ENCODE measurements around the gene CD151. TPM values are rescaled to one million over a fixed set of nuclear protein-coding genes. Genes with fewer than 3 reads are reported as not detected.
A peak's percentile ranks its signal among the peaks of the same experiment; 100 is the strongest.

The CD151 gene
- total RNA-seq, 2 donors from 2014 or later, result 371 to 396 TPM

DNA sequence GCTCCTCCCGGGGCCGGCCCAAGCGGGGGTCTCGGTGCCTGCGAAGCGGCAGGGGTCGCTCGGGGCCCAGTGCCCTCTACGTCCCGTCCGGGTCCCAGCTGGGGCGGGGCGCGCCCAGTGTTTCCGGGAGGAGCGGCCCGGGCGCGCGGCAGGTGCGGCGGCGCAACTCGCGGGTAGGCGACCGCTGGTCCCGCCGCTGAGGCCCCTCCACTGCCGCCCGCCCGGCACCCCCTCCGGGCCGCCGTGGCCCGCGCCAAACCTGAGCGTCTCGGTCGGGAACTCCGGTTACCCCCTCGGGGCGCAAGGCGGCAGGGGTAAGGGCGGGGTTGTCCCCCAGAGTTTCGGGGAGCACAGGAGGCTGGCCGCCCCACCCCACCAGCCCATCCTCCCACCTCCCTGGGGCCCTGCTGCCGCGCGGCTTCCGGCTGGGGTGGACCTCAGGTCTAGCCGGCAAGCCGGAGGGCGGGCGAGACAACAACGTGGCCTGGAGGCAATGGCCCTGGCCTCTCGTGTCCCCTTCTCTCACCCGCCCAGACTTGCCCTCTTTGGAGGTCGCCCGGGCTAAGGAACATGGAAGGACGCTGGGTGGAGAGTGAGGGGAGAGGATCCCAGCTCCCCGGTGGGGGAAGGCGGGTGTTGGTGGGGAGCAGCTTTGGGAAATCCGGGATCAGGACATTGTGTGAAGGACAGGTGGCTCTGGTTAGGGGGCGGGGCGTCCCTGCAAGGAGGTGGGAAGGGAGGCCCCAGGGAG is 5.4 kb upstream of the CD151 start:
- peak; percentile 64 for DNase-seq
- Histone ChIP-seq H3K9ac (ENCODE audit: low read depth in 2 of 2, low read length in 2 of 2) (peak overlapping the region; percentile 84 to 90), H3K9me3 (no peaks in the 10 kb centered on the region), H3K27ac (peak overlapping the region; percentile 93), H3K36me3 (peaks cover 7% of the 10 kb centered on the region), H3K4me3 (peak overlapping the region; percentile 41), H3K4me1 (peaks cover 36% of the 10 kb centered on the region), H3K27me3 (peaks cover 18% of the 10 kb centered on the region)
- TF ChIP-seq, protein P1, sequence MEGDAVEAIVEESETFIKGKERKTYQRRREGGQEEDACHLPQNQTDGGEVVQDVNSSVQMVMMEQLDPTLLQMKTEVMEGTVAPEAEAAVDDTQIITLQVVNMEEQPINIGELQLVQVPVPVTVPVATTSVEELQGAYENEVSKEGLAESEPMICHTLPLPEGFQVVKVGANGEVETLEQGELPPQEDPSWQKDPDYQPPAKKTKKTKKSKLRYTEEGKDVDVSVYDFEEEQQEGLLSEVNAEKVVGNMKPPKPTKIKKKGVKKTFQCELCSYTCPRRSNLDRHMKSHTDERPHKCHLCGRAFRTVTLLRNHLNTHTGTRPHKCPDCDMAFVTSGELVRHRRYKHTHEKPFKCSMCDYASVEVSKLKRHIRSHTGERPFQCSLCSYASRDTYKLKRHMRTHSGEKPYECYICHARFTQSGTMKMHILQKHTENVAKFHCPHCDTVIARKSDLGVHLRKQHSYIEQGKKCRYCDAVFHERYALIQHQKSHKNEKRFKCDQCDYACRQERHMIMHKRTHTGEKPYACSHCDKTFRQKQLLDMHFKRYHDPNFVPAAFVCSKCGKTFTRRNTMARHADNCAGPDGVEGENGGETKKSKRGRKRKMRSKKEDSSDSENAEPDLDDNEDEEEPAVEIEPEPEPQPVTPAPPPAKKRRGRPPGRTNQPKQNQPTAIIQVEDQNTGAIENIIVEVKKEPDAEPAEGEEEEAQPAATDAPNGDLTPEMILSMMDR (IDR thresholded peaks at IDR 0.05), result no peak
- intact Hi-C loops (cut with DNase I), result no loop called here

DNA sequence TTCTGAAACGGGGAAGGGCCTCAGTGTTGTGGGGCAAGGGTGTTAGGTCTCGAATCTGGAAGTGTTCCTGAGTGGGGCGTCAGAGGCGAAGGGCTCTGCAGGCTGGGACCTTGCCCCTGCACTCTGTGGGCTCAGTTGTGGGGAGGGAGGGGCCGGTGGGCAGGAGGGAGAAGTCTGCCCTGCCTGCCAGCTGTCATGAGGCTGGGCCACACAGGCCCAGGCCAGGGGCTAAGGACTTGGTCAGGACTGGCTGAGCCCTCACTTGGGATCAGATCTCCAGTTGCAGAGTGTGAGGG is 4.9 kb upstream of the CD151 start, which contains the start of gene CRACR2B:
Gene CRACR2B (plus strand): TSS at position 23 of the 296 bp plus-strand sequence. CDS start 689 bp downstream, outside the sequence.
- peak within 1 kb of the TSS; percentile 93 for H3K27ac ChIP-seq
- intact Hi-C loops (cut with DNase I), result no loop called here
- DNase-seq, result peak; percentile 77
- H3K36me3 ChIP-seq, result peaks cover 7% of the 10 kb centered on the region
- peaks cover 18% of the 10 kb centered on the region for H3K27me3 ChIP-seq
- TF ChIP-seq, protein P1 (IDR thresholded peaks at IDR 0.05), result no peak
- peak within 1 kb of the TSS; percentile 84 to 90 for H3K9ac ChIP-seq (ENCODE audit: low read depth in 2 of 2, low read length in 2 of 2)
- peak within 1 kb of the TSS; percentile 41 for H3K4me3 ChIP-seq
- peaks cover 39% of the 10 kb centered on the region for H3K4me1 ChIP-seq
- H3K9me3 ChIP-seq, result no peaks in the 10 kb centered on the region

DNA sequence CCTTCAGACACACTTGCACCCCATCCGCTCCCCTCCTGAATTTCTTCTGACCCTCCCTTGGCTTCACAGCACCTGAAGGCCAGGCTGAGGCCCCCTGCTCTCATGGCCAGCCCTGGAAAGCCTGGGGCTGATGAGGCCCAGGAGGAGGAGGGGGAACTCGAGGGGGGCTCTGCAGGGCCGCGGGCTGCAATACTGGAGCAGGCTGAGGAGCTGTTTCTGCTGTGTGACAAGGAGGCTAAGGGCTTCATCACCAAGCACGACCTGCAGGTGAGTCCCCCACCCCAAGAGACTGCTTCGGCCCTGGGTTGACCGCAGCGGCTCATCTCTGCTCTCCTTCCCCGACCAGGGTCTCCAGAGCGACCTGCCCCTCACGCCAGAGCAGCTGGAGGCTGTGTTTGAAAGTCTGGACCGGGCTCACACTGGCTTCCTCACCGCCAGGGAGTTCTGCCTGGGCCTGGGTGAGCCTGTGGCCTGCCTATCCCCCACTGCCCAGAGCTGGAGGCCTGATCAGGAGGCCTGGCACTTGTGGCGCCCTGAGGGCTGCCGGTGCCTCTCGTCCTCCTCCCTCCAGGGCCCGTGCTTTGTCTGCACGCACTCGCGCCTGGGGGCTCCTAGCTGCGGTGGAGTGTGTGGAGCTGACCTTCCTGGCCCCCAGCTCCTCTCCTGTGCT is 4.1 kb upstream of the CD151 start:
- Histone ChIP-seq H3K36me3 (peaks cover 7% of the 10 kb centered on the region), H3K27ac (peak overlapping the region; percentile 93), H3K9me3 (no peaks in the 10 kb centered on the region), H3K9ac (ENCODE audit: low read depth in 2 of 2, low read length in 2 of 2) (peak overlapping the region; percentile 55 to 90), H3K27me3 (peaks cover 18% of the 10 kb centered on the region), H3K4me1 (peaks cover 39% of the 10 kb centered on the region), H3K4me3 (no peak overlapping the region)
- intact Hi-C loops (cut with DNase I), result no loop called here
- TF ChIP-seq, protein P1 (IDR thresholded peaks at IDR 0.05), result no peak
- no peak for DNase-seq

DNA sequence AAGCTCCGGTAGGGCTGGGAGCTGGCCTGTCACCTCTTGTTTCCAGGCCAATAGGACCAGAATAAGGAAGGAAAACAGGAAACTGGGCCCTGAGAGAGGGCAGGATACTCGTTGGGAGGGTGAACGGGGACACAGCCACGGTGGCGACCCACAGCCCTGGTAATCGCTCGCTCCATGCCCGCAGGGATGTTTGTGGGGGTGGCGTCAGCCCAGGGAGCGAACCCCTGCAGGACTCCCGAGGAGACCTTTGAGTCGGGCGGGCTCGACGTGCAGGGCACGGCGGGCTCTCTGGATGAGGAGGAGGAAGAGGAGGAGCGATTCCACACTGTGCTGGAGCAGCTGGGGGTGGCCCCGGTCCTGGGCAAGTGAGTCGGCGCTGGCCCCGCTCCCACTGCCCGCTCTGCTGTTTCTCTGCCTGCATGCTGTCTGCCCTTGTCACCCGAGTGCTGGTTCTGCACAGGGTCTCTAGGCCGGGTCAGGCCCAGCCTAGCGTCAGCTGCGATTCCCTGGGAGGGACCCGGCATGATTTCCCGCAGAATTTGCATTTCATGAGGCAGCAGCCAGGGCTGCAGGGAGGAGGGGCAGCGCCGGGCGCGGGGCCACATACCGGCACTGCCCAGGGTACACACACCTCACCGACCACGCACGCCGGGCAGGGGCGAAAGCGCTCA is 3.4 kb upstream of the CD151 start:
- H3K27ac ChIP-seq, result peak overlapping the region; percentile 93
- H3K9me3 ChIP-seq, result no peaks in the 10 kb centered on the region
- H3K27me3 ChIP-seq, result peaks cover 18% of the 10 kb centered on the region
- peak overlapping the region; percentile 8 for H3K4me3 ChIP-seq
- DNase-seq, result peak; percentile 58
- peak overlapping the region; percentile 55 to 90 for H3K9ac ChIP-seq (ENCODE audit: low read depth in 2 of 2, low read length in 2 of 2)
- intact Hi-C loops (cut with DNase I), result no loop called here
- peaks cover 5% of the 10 kb centered on the region for H3K36me3 ChIP-seq
- TF ChIP-seq, protein P1 (IDR thresholded peaks at IDR 0.05), result no peak
- peaks cover 40% of the 10 kb centered on the region for H3K4me1 ChIP-seq

DNA sequence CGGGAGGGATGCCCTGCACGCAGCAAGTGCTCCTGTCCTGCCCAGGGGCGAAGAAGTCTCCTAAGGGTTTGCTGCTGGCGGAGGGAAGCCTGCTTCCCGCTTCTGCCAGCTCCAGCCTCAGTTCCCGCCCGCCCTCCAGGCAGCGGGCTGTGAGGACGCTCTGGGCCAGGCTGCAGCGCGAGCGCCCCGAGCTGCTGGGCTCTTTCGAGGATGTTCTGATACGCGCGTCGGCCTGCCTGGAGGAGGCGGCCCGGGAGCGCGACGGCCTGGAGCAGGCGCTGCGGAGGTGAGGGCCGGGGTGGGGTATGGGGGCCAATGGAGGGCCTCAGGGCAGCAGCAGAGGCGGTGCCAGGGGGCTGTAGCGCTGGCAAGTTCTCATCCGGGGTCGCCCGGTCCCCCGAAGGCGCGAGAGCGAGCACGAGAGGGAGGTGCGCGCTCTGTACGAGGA is 2.9 kb upstream of the CD151 start:
- intact Hi-C loops (cut with DNase I), result no loop called here
- H3K27ac ChIP-seq, result no peak overlapping the region
- H3K27me3 ChIP-seq, result peaks cover 18% of the 10 kb centered on the region
- no peak for DNase-seq
- TF ChIP-seq, protein P1 (IDR thresholded peaks at IDR 0.05), result no peak
- H3K4me1 ChIP-seq, result peaks cover 39% of the 10 kb centered on the region
- peak overlapping the region; percentile 39 to 90 for H3K9ac ChIP-seq (ENCODE audit: low read depth in 2 of 2, low read length in 2 of 2)
- H3K4me3 ChIP-seq, result peak overlapping the region; percentile 8
- H3K9me3 ChIP-seq, result no peaks in the 10 kb centered on the region
- H3K36me3 ChIP-seq, result no peaks in the 10 kb centered on the region
